Hypothalamus (tissue), 51 donors: Measurements from ENCODE around the gene PITX1.

Experiments
- DNase-seq, 51 donors: peaks; one replicate each; lab custom pipeline; 2025; lab: John Stamatoyannopoulos, UW

Gene PITX1

GRCh38 chr5:135042595-135042994 is 8.6 kb upstream of the PITX1 start:
- DNase-seq: no peak

- DNase-seq: no peak
Measured at GRCh38 chr5:135041726-135042125, 7.7 kb upstream of the PITX1 start.

- no peak for DNase-seq
Measured at GRCh38 chr5:135041145-135041587, 7.1 kb upstream of the PITX1 start.

DNA sequence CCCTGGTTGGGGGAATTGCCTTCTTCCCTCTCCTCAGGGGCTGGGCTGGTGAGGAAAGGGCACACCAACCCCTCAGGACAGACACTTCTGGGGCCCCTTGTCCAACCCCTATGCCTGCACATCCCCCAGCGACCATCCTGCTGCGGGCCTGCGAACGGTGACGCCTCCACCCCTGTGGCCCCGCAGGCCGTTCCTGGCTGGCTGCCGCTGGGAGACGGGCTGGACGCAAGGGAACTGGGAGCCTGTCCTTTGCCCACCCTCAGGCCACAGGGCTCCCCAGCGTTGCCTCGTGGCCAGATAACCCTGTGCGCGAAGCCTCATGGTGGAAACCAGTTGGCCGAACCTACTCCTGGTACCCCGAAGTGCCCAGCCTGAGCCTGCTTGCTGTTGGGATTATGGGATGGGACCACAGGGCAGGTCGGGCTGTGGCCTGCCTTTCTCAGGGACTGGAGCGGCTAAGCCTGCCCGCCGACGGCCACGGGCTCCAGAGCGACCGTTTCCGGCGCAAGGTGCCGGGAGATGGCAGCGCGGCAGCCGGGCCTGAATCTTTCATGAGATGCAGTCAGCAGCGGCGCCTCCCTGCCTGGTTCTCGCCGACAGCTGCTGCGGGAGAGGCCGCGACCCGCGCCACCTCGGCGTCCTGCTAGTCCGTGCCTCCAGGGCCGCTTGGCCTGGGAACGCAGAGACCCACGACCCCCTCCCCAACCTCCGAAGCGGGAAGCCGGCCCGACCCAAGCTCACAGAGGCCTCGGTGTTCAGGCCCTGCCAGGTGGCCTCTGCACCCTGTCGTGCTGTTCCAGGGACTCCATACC is 6.5 kb upstream of the PITX1 start:
- no peak for DNase-seq

GRCh38 chr5:135040034-135040332 is 6.0 kb upstream of the PITX1 start:
- no peak for DNase-seq

DNA sequence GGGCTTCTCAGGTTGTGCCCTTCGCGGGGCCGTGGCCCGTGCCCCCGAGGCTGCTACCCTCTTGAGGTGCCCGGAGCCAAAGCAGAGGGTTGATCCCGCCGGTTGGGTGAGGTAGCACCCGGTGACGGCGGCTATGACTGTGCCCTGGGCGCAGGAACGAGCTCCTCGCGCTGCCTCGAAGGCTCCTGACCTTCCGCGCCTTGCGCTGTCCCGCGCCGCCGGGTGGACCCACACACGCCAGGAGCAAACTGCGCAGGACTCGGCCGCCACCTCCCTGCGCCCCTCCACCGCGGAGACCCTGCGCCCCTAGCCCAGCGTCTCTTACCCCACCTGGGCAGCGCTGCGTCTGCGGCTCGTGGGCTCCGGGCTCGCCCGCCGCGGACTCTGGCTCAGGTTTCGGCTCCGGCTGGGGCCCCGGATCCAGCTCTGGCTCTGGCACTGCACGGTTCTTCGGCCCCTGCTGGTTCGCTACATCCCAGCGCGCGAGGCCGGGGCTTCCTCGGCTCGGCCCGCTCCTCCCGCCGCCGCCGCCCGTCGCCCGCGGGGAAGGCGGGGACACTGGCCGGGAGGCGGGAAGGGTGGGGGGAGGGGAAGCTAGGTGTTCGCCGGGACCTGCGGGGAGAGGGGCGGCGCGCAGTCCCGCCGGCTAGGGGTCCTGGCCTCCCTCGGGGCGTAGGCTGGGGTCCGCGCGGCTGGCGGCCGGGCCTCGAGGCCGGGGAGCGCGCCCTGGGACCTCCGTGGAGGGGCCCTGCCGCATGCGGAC is 5.4 kb upstream of the PITX1 start:
- no peak for DNase-seq

DNA sequence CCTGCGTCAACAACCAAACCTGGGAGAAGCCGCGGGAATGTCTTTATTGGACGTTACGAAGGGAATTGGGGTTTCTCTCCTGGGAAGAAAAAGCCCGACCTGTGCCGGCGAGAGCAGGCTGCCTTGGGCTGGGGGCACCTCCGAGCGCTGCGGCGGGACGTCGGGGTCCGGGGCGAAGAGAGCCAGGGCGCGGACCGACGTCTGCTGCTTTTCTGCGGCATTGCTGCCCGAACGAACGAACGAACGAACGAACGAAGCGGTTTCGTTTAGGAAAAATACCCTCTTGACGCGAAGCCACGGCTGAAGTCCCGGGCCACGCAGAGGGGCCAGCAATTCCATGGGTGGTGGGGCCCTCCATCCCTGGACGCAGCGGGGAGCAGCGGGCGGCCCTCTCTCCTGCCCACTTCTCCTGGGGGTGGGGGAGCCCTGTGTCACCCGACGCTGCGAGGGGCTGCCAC is 4.8 kb upstream of the PITX1 start:
- no peak for DNase-seq

DNA sequence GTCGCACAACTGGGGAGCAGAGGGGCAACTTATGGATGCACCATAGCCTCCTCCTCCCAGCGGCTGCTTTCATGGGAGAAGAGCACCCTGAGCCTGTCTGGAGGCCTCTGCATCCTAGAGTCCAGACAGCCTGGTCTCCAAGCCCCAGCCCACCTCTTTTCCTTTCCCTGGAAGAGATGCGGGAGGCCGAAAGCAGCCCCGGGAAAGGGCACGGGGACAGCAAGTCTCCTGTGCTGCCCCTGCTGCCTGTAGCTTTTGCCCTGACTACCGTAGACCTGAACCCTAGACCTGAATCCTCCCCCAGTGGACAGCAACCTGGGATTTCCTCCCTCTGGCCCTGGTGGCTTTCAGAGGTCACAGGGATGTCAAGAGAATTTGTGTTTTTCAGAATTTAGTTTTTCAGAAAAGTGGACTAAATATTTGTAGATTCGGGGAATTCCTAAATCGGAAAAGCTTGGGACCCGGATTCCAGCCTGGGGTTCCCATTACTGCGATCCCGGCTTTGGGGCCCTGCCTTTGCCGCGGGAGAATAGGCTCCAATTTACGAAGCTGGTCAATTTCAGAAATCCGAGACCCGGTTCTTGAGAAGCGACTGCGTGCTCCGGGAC is 4.3 kb upstream of the PITX1 start:
- DNase-seq: no peak

- DNase-seq: no peak
Measured at GRCh38 chr5:135037519-135038204, 3.6 kb upstream of the PITX1 start.

GRCh38 chr5:135036405-135036804 is 2.4 kb upstream of the PITX1 start:
- DNase-seq: no peak

DNA sequence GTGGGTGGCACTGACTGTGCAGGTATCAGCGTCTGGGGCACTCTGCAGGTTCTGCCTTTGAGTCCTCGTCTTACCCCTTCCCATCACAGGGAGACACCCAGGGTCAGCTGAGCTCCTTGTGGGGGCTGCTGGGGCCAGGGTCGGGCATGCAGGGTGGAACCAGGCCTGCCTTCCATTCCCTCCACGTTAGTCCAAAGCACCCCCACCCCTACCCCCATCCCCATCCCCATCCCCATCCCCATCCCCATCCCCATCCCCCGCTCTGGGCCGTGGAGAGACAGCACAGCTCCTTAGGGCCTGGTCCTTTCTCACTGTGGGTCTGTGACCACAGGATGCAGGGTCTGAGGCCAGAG is 1.6 kb upstream of the PITX1 start:
- no peak for DNase-seq

DNA sequence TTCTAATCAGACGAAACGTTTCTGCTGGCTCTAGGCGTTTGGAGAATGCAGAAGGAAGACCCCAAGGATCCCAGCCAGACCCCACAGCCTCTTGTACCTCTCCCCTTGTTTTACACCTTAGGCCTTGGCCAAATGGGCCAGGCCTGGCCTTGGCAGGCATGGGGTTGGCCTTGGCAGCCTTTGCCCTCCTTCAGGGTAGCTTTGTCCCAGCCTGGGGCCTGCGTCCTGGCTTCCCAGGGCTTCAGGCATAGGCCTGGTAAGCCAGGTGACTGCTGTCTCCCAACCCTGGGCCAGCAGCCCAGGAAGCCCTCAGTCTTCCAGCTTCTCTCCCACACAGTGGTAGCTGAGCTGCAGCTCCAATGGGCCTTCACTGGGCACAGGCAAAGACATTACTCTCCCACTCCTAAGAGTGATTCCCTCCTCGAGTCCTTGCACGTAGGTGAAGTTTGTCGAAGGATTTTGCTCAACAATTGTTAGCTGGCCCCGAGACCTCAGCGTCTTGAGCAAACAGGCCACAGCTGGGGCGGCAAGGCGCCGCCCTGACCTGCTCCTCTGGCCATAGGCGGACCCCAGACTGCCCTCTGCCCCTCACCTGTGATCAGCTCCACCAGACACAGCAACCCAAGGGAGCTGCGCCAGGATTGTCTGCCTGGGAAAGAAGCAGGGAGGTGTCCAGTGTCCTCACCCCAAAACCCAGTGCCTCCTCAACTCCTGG is 1.1 kb upstream of the PITX1 start:
- no peak for DNase-seq

DNA sequence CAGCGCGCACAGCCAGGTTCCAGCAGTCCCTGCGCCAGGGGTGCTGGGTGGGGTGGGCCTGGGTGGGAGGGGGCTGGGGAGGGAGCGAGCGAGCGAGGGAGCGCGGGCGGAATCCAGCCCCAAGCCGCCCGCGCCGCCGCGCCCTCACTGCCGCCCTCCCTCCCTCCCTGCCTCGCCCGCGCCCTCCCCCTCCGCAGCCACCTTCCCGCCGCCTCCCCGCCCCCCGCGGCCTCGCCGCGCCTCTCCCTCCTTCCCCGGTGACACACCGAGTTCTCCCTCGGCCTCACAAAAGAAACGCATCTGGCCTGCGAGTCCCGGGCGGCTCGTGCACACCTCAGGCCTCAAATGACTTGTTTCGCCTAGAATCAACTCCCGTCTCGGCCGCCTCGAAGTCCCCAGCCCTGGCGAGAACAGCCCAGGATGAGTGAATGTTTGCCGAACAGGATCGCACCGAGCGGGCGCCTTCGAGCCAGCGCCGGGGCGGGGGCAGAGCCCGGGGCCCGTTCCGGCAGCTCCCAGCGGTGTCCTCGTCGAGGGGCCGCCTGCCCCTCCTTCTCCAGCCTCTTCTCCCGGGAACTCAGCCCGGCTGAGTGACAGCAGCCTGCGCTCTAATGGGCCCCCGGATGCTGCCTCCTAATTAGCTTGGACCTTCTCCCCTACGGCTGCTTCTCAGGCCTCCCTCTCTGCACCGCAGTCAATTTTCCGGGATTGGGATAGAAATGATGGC is 371 bp upstream of the PITX1 start:
- no peak for DNase-seq

DNA sequence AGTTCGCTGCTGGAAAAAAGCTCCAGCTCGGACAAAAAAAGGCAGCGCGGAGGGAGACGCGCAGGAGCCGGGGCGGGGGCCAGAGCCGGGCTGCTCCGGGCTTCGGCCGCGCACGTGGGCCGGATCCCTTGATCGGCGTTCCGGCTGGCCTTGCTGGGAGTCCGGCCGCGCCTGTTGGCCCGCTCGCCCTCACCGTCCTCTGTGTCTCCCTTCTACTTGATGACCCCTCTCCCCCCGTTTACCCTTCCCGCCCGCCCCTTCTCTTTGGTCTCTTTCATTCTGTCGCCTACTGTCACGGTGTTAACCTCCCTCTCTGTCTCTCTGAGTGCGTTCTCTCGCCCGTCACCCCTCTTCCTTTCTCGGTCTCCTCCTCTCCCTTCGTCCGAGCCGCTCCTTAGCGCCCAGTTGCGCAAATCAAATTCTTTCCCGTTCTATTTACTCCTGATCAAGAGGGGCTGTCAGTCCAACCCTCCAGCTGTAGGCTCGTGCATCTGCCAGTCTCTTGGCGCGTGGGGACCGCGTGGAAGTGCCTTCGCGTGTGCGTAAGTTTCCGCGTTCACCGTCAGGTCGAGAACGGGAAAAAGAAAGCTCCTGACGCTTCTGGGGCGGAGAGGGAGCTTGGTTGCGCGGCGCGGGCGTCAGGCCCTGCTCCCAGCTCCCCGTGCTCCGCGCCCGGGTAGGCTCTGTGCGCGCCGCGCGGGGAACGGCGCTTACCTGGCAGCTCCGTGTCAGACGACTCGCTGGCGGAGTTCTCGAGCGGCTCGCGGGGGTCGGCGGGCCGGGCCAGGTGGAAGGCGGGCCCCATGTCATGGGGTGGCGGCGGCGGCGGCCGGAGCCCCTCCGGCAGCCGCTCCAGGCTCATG is 798 bp downstream of the PITX1 start:
- no peak for DNase-seq

DNA sequence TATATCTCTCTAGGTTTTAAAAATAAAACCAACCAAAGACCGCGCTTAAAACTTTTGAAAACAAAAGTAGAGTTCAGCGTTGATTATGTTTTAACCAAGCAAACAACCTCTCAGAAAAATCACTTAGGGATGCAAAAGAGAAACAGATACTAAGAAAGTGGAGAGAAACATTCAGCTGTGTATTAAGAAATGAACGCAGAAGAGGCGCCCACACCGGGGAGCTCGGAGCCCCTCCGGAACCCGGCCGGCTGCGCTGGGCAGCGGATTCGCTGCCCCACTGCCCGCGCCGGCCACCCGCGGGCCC is 1.4 kb downstream of the PITX1 start:
- no peak for DNase-seq

GRCh38 chr5:135031813-135032694 is 2.0 kb downstream of the PITX1 start:
- no peak for DNase-seq

DNA sequence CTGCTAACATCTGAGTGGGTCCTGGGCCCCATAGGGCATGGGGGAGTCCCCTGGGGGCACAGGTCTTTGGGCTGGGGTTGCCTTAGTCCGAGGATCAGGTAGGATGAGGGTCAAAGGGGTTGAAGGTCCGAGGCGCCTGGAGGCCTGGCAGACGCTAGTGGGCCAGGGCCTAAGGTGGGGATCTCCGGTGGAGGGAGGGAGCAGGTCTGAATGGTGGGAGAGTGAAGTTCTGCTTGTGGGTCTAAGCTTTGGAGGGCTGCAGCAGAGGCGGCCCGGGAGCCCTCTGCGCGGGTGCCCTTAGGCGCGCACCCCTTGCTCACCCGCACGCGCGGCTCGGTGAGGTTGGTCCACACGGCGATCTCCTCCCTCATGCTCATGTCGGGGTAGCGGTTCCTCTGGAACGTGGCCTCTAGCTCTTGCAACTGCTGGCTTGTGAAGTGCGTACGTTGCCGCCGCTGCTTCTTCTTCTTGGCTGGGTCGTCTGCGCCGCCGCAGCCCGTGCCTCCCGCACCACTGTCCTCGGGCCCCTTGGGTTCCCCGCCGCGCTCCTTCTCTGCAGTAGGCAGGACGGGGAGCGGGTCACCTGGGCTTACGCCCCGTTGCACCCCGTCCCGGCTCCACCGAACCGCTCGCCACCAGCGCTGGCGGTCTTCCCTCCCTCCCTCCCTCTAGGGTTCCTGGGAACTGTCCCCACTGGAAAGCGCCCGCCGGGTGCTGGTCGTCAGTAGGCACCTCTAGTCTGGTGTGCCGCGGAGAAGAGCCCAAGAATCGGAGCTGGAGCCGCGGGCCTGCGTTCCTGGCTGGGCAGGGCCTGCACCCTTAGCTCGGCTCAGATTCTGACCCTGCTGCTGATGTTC is 2.8 kb downstream of the PITX1 start:
- DNase-seq: no peak
